ENCODE results near the gene CUL5. TPM values are rescaled to one million over a fixed set of nuclear protein-coding genes. Genes with fewer than 3 reads are reported as not detected.
"Not testable (repeated sequence)": the region's sequence is repeated elsewhere in the genome, so short reads cannot be mapped to it uniquely, and the experiment has no call there.

The CUL5 gene
- polyA plus RNA-seq, 10 donors, result 22.1 to 45.0 (median 28.9) TPM

GRCh38 chr11:108111126-108111525, 102.4 kb downstream of the CUL5 start:
- DNase-seq, result no peak

DNA sequence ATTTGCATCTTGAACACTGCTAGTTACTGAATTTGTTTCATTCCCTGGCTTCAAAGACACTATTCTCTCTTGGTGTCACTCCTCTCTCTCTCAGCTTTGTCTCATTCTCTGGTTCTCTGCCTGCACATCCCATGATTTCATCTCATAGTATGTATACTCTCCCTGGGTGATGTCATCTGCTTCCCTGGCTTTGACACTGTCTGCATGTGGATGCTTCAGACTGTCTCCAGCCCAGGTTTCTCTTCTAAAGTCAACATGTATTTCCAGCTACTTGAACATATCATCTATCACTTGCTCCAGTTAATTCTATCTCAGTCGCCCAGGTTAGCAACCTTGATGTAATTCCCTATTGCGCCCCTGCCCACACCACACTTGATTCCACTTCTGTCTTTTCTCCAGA, 103.4 kb downstream of the CUL5 start:
- no peak for DNase-seq

GRCh38 chr11:108115500-108116140, 106.9 kb downstream of the CUL5 start:
- DNase-seq, result peak; percentile 69 to 85 (median 76)

GRCh38 chr11:108117746-108118371, 109.2 kb downstream of the CUL5 start:
- peak in 2 of 3 donors; percentile 33 to 63 for DNase-seq

- DNase-seq, result not testable (repeated sequence)
Measured at GRCh38 chr11:108120936-108121273, 112.2 kb downstream of the CUL5 start.

DNA sequence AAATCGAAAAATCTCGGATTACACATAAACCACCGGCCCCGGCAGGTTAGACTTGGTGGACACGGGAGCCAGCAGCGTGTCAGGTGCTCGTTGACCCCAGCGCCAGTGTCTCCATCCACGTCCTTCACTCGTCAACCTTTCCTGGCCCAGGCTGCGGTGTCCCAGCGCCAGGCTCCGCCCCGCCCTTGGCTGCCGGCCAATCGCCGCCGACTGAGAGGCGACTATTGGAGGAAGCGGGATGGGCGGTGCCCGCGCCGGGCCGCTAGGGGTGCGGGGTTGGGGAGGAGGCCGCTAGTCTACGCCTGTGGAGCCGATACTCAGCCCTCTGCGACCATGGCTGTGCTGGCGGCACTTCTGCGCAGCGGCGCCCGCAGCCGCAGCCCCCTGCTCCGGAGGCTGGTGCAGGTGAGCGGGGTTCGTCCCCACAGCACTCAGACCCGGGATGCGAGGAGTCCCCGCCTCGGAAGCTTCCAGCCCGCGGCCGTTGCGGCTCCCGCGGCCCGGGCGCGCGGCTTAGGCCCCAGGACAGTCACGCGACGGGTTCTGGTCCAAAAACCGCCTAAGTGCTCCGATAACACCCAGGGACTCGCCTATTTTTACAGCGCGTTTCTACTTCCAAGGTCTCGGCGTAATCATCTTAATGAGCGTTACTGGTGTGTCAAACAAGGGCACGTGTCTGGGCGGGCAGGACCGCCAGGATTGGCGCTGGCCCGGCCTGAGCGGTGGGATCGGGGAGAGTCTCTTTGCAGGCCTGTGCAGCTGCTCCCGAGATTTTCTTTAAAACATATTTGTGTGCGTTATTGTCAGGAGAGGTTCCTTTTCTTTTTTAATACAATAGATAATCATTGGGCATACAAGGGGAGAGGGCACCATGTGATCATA, 112.8 kb downstream of the CUL5 start, which contains the start of gene ACAT1:
Gene ACAT1, plus strand, starts transcription at position 294 of the 882 bp plus-strand sequence. Its CDS starts 40 bp downstream, at position 334.
- peak; percentile 91 to 98 (median 95) for DNase-seq

DNA sequence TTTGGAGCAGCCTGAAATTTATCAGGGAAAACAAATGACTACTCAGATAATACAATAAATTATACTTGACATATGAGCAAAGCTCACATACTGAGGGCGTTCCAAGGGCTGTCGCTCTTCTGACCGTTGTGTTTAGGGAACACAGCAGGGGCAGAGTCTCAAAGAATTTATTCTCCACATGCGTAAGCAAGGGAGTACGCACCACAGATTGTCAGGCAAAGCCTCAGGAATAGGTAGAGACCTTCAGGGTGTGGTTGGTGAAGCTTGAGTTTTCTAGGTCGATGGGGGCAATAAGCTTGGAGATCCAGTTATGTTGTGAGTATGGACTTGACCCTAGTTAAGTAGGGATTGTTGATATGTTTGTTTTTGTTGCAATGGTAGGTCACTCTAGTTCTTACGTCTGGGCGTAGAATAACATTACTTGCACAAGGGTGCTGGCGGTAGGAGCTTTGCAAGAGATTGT, 113.5 kb downstream of the CUL5 start:
- DNase-seq, result no peak

DNA sequence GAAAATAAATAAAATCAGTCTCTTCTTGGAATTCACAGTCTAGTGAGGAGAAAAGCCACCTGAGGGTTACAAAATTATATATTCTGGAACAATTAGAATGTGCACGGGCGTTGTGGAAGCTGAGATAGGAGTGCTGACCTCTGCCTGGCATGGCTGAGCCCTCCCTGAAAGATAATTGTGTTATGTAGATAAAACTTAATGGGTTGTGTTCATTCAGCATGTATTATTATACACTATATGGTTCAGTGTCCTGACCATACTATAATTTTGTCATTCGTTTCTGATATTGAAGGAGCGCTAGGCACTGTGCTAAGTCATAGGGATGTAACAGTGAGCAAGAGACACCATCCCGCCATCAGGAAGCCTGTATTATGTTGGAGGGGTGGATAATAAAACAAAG, 116.4 kb downstream of the CUL5 start:
- no peak for DNase-seq

- DNase-seq, result no peak
Measured at GRCh38 chr11:108128772-108129171, 120.1 kb downstream of the CUL5 start.

- DNase-seq, result no peak
Measured at GRCh38 chr11:108131993-108132392, 123.3 kb downstream of the CUL5 start.

GRCh38 chr11:108132993-108133538, 124.4 kb downstream of the CUL5 start:
- DNase-seq, result not testable (repeated sequence)

DNA sequence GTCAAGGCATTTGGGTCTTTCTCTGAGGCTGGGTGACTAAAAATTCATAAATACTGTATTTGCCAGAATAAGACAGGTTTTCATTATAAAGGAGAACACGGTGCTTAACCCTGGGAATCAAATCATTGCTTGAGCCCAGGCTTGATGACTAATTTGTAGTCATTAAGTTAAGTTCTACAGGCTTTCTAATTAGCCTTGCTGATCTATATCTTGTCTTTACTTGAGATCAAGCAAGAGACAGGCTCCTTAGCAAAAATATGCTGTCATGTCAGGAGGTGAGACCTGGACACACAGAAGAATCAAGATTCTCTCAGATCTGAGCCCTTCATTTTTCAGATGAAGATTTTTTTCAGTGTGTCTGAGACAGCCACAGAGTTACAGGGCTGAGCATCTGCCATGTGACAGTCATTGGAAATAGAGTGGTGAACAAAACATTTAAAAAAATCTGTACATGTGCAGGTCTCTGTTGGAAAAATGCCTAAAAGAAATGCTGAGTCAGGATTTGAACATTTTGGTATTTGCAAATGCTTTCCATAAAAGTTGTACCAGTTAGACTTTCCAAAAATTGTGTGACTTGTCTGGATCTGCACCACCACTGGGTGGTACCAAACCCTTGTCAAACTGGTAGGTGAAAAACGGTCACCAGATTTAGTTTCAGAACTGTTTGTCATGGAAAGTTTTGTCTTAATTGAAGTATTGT, 127.3 kb downstream of the CUL5 start:
- DNase-seq, result no peak

- DNase-seq, result no peak
Measured at GRCh38 chr11:108137212-108137611, 128.5 kb downstream of the CUL5 start.

GRCh38 chr11:108142304-108142703, 133.6 kb downstream of the CUL5 start:
- DNase-seq, result no peak

GRCh38 chr11:108144615-108145014, 135.9 kb downstream of the CUL5 start:
- no peak for DNase-seq

DNA sequence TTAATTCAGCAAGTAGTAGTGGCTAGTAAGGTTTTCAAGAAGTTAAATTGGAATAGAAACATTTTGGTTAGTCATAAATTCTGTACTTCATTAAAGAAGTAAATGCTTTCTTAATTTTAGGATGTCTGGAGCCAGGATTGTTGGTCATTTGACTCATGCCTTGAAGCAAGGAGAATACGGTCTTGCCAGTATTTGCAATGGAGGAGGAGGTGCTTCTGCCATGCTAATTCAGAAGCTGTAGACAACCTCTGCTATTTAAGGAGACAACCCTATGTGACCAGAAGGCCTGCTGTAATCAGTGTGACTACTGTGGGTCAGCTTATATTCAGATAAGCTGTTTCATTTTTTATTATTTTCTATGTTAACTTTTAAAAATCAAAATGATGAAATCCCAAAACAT, 138.5 kb downstream of the CUL5 start:
- no peak for DNase-seq

DNA sequence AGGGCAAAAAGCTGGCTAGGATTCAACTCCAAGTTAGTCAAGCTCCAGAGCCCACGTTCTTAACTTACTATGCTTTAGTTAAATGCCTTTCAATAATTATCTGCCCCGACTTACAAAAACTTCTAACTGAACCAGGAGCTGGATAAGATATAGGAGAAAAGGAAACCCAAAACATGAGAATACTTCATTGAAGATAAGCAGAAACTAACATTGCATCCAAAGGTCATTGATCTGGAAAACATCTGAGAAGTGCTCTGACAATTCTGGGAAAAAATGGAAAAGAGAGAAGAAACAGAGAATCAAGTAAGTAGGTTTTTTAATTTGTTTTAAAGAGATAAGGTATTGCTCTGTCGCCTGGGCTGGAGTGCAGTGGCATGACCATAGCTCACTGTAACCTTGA, 139.9 kb downstream of the CUL5 start:
- DNase-seq, result no peak

DNA sequence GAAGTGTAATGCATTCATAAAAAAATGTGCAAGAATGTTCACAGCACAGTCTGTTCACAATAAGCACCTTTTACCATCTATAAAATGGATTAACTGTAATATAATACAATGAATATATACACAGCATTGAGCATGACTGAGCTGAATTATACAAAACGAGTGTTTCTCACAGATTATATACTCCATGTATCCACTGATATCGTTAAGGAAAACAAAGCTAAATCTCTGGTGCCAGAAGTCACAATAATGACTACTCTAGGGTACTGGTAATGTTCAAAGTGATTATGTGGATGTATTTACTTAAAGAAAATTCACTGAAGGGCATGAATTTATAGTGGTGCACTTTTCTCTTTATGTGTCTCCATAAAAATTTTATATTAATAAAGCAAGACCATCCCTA, 145.9 kb downstream of the CUL5 start:
- no peak for DNase-seq
